ENCODE results near the gene TTC23L. TPM values are rescaled to one million over a fixed set of nuclear protein-coding genes. Genes with fewer than 3 reads are reported as not detected.

The TTC23L gene
- total RNA-seq, 1 experiment from 2014 or later: 1.9 TPM

DNA sequence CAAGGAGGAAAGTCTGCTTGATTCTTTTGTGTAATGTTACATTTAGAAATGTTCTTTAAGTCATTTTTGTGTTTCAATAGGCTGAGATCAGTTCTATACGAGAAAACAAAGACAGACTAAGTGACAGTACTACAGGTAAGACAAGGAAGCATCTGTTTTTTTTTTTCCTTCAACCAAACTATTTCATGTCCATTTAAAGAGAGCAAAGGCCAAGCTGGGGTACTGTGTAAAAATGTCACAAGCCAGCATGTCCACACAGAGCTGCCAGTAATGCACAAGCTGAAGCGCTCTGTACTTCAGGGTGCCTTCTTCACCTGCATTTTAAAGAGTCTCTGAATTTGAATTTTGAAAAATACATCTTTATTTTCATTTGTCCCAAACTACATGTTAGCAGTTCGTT lies 20.2 kb upstream of the TTC23L start (continued):
- TF ChIP-seq, protein P1, sequence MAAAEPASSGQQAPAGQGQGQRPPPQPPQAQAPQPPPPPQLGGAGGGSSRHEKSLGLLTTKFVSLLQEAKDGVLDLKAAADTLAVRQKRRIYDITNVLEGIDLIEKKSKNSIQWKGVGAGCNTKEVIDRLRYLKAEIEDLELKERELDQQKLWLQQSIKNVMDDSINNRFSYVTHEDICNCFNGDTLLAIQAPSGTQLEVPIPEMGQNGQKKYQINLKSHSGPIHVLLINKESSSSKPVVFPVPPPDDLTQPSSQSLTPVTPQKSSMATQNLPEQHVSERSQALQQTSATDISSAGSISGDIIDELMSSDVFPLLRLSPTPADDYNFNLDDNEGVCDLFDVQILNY (CRISPR knock-in tag; IDR thresholded peaks at IDR 0.05): no peak

DNA sequence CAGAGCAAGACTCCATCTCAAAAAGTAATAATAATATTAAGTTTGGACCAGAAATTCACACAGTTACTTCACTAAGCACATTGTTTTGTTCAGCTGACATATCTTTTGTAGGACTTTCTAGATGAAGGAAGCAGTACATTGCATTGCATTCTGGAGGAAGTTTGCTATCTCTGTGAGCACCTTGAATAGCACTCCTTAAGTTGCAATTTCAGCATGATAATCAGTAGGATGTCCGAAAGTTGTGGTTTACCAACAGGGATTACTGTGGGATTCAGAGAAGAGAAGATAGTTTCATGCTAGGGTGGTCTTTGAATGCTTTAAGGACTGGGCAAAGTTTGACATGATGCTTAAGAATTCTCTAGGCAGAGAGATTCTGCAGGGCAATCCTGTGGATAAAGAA lies 18.4 kb upstream of the TTC23L start:
- Mint-ChIP-seq H3K9me3 (no peaks in the 10 kb centered on the region), H3K27me3 (ENCODE audit: low read depth) (no peaks in the 10 kb centered on the region), H3K27ac (peak overlapping the region; percentile 6; the same call in 1 of the 2 replicates), H3K4me3 (no peak overlapping the region), H3K4me1 (no peaks in the 10 kb centered on the region), H3K36me3 (peaks cover 60% of the 10 kb centered on the region)
- TF ChIP-seq, protein P2, sequence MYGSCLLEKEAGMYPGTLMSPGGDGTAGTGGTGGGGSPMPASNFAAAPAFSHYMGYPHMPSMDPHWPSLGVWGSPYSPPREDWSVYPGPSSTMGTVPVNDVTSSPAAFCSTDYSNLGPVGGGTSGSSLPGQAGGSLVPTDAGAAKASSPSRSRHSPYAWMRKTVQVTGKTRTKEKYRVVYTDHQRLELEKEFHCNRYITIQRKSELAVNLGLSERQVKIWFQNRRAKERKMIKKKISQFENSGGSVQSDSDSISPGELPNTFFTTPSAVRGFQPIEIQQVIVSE (CRISPR knock-in tag; IDR thresholded peaks at IDR 0.05; ENCODE audit: borderline replicate concordance): no peak
- TF ChIP-seq, protein P3, sequence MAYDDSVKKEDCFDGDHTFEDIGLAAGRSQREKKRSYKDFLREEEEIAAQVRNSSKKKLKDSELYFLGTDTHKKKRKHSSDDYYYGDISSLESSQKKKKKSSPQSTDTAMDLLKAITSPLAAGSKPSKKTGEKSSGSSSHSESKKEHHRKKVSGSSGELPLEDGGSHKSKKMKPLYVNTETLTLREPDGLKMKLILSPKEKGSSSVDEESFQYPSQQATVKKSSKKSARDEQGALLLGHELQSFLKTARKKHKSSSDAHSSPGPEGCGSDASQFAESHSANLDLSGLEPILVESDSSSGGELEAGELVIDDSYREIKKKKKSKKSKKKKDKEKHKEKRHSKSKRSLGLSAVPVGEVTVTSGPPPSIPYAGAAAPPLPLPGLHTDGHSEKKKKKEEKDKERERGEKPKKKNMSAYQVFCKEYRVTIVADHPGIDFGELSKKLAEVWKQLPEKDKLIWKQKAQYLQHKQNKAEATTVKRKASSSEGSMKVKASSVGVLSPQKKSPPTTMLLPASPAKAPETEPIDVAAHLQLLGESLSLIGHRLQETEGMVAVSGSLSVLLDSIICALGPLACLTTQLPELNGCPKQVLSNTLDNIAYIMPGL (CRISPR knock-in tag; IDR thresholded peaks at IDR 0.05): no peak
- TF ChIP-seq CREM (CRISPR knock-in tag; IDR thresholded peaks at IDR 0.05) (no peak), TP53 (CRISPR knock-in tag; IDR thresholded peaks at IDR 0.05) (no peak), GTF2I (CRISPR knock-in tag; conservative IDR thresholded peaks at IDR 0.05) (no peak), NFYB (CRISPR knock-in tag; conservative IDR thresholded peaks at IDR 0.05; ENCODE audit: low read depth) (no peak), ZNF232 (CRISPR knock-in tag; IDR thresholded peaks at IDR 0.05) (no peak), ETV6 (CRISPR knock-in tag; IDR thresholded peaks at IDR 0.05) (no peak), JUN (CRISPR knock-in tag; IDR thresholded peaks at IDR 0.05) (no peak), ATF1 (CRISPR knock-in tag; IDR thresholded peaks at IDR 0.05) (no peak), RORB (CRISPR knock-in tag; IDR thresholded peaks at IDR 0.05) (no peak), ZNF396 (CRISPR knock-in tag; IDR thresholded peaks at IDR 0.05; ENCODE audit: borderline replicate concordance) (no peak), IRF2 (CRISPR knock-in tag; IDR thresholded peaks at IDR 0.05; ENCODE audit: borderline replicate concordance, low read depth) (no peak), NR2C2 (CRISPR knock-in tag; IDR thresholded peaks at IDR 0.05) (no peak)
- TF ChIP-seq, protein P4, sequence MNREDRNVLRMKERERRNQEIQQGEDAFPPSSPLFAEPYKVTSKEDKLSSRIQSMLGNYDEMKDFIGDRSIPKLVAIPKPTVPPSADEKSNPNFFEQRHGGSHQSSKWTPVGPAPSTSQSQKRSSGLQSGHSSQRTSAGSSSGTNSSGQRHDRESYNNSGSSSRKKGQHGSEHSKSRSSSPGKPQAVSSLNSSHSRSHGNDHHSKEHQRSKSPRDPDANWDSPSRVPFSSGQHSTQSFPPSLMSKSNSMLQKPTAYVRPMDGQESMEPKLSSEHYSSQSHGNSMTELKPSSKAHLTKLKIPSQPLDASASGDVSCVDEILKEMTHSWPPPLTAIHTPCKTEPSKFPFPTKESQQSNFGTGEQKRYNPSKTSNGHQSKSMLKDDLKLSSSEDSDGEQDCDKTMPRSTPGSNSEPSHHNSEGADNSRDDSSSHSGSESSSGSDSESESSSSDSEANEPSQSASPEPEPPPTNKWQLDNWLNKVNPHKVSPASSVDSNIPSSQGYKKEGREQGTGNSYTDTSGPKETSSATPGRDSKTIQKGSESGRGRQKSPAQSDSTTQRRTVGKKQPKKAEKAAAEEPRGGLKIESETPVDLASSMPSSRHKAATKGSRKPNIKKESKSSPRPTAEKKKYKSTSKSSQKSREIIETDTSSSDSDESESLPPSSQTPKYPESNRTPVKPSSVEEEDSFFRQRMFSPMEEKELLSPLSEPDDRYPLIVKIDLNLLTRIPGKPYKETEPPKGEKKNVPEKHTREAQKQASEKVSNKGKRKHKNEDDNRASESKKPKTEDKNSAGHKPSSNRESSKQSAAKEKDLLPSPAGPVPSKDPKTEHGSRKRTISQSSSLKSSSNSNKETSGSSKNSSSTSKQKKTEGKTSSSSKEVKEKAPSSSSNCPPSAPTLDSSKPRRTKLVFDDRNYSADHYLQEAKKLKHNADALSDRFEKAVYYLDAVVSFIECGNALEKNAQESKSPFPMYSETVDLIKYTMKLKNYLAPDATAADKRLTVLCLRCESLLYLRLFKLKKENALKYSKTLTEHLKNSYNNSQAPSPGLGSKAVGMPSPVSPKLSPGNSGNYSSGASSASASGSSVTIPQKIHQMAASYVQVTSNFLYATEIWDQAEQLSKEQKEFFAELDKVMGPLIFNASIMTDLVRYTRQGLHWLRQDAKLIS (CRISPR knock-in tag; IDR thresholded peaks at IDR 0.05; ENCODE audit: borderline replicate concordance): no peak
- TF ChIP-seq, protein P5, sequence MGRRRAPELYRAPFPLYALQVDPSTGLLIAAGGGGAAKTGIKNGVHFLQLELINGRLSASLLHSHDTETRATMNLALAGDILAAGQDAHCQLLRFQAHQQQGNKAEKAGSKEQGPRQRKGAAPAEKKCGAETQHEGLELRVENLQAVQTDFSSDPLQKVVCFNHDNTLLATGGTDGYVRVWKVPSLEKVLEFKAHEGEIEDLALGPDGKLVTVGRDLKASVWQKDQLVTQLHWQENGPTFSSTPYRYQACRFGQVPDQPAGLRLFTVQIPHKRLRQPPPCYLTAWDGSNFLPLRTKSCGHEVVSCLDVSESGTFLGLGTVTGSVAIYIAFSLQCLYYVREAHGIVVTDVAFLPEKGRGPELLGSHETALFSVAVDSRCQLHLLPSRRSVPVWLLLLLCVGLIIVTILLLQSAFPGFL (CRISPR knock-in tag; IDR thresholded peaks at IDR 0.05; ENCODE audit: borderline replicate concordance): no peak
- TF ChIP-seq, protein P6, sequence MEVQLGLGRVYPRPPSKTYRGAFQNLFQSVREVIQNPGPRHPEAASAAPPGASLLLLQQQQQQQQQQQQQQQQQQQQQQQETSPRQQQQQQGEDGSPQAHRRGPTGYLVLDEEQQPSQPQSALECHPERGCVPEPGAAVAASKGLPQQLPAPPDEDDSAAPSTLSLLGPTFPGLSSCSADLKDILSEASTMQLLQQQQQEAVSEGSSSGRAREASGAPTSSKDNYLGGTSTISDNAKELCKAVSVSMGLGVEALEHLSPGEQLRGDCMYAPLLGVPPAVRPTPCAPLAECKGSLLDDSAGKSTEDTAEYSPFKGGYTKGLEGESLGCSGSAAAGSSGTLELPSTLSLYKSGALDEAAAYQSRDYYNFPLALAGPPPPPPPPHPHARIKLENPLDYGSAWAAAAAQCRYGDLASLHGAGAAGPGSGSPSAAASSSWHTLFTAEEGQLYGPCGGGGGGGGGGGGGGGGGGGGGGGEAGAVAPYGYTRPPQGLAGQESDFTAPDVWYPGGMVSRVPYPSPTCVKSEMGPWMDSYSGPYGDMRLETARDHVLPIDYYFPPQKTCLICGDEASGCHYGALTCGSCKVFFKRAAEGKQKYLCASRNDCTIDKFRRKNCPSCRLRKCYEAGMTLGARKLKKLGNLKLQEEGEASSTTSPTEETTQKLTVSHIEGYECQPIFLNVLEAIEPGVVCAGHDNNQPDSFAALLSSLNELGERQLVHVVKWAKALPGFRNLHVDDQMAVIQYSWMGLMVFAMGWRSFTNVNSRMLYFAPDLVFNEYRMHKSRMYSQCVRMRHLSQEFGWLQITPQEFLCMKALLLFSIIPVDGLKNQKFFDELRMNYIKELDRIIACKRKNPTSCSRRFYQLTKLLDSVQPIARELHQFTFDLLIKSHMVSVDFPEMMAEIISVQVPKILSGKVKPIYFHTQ (CRISPR knock-in tag; IDR thresholded peaks at IDR 0.05): no peak
- TF ChIP-seq, protein P7, sequence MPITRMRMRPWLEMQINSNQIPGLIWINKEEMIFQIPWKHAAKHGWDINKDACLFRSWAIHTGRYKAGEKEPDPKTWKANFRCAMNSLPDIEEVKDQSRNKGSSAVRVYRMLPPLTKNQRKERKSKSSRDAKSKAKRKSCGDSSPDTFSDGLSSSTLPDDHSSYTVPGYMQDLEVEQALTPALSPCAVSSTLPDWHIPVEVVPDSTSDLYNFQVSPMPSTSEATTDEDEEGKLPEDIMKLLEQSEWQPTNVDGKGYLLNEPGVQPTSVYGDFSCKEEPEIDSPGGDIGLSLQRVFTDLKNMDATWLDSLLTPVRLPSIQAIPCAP (CRISPR knock-in tag; IDR thresholded peaks at IDR 0.05): no peak
- no peak for DNase-seq (ENCODE audit: low spot score)
- ATAC-seq: no peak
- CTCF ChIA-PET: no interaction called here
- POLR2A ChIA-PET: no interaction called here
